GM21529 (cell line): ENCODE measurements around the gene RPS6KB2.
A peak's percentile ranks its signal among the peaks of the same experiment; 100 is the strongest.
"Not testable (repeated sequence)": the region's sequence is repeated elsewhere in the genome, so short reads cannot be mapped to it uniquely, and the experiment has no call there.

ENCODE experiments used
- ATAC-seq: cut with Tn5 transposase; IDR thresholded peaks from one replicate; pipeline ENCODE4 v1.9.1; 2021; ENCODE audit not compliant: unreplicated experiment

The RPS6KB2 gene

GRCh38 chr11:67427364-67427859 is 882 bp upstream of the RPS6KB2 start:
- not testable (repeated sequence) for ATAC-seq

- ATAC-seq = no peak
Observed at GRCh38 chr11:67429038-67429668, 859 bp downstream of the RPS6KB2 start.

GRCh38 chr11:67429722-67430121 is 1.4 kb downstream of the RPS6KB2 start:
- ATAC-seq = no peak

GRCh38 chr11:67431346-67432249 is 3.3 kb downstream of the RPS6KB2 start:
- no peak for ATAC-seq

DNA sequence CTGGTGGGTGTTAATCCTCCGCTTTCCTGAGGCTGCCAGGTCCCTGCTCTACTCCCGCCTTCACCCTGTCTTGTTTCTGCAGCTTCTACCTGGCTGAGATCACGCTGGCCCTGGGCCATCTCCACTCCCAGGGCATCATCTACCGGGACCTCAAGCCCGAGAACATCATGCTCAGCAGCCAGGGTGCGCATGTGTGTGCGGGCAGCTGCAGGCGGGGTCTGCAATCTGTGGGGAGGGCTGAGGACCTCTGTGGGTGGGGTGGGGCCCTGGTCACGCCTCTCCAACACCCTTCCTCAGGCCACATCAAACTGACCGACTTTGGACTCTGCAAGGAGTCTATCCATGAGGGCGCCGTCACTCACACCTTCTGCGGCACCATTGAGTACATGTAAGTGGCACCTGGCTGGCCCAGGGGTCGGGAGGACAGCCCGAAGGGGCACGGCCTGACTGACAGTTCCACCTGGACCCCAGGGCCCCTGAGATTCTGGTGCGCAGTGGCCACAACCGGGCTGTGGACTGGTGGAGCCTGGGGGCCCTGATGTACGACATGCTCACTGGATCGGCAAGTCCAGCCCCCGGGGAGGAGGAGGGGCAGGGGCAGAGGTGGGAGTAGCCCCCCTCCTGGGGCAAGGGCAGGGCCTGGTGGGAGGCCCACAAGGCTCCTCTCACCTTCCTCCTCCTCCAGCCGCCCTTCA is 4.5 kb downstream of the RPS6KB2 start:
- no peak for ATAC-seq

- no peak for ATAC-seq
Observed at GRCh38 chr11:67433536-67434394, 5.5 kb downstream of the RPS6KB2 start.

GRCh38 chr11:67434395-67434881 is 6.1 kb downstream of the RPS6KB2 start:
- ATAC-seq = no peak

- ATAC-seq = no peak
Observed at GRCh38 chr11:67435031-67435726, 6.9 kb downstream of the RPS6KB2 start.

DNA sequence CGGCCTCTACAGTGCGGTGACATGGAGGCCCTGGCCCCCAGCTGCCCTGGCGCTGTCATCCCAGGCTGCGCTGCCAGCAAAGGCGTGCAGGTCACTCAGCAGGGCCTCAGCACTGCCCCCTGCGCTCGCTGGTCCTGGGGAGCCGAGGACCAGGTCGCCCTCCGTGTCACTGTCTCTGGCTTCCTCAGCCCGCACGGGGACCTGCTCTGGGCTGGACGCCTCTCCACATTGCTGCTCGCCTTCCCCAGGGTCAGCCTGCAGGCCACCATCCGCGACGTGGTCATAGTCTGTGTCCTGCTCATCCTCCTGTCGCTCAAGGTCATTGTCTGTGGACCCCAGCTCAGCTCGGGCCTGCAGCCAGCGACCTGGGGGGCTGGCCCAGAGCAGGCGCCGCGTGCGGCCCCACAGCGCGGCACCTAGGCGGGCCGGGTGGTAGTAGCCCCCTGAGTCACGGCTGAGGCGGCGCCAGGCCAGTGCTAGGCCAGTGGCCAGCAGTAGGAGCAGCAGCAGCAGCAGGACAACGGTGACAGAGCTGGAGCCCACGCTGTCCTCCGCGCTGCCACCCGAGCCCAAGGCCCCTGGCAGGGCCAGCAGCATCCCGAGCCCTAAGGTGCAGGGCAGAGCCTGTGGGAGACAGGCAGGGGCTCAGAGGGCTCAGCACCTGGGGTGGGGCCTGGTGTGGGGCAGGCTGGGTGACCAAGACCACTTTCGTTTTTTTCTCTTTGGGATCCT is 7.6 kb downstream of the RPS6KB2 start:
- ATAC-seq = no peak

DNA sequence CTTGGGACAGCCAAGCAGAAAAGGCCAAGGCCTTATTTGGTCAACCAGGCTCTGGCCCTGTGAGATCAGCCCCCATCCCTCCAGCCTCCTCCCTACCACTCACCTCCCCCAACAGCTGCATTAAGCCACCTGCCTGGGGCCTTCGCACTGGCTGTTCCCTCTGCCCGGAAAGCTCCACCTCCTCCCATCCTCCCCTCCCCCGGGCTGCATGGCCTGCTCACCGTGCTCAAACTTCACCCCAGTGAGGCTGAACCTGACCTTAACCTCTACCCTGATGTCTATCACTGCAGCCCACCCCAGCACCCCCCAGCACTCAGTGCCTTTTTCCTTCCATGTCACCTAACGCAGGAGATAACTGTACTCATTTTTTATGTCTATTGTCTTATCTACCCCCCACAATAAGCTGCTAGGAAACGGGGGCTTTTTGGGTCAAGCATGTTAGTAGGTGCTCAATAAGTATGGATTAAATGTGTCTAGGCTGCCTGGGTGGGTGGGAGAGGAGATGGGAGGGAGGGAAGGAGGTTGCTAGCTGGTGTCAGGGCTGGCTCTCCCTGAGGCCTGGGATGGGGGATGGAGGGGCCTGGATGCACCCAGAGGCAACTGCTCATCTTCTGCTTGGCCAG is 8.3 kb downstream of the RPS6KB2 start:
- ATAC-seq = peak; percentile 34

GRCh38 chr11:67437082-67437808 is 9.0 kb downstream of the RPS6KB2 start, which contains the start of gene PTPRCAP:
Gene PTPRCAP (minus strand): TSS chr11:67437682. CDS start chr11:67437619, 63 bp downstream.
- ATAC-seq = peak; percentile 28

DNA sequence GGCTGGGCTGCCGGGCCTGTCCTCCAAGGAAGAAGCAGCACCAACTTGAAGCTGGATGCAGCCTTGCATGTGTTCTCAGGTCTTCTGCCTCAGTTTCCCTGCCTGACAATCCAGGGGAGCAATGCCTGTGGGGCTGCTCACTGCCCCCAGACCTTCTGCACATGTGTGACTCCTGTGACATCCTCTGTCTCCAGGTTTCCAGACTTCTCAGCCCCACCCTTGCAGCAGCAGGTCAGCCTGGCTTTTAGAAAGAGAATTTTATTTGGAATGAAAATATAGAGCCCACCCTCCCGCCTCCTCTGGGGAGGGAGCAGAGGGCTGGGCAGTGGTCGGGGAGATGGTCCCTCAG is 9.5 kb downstream of the RPS6KB2 start:
- no peak for ATAC-seq

- peak; percentile 27 for ATAC-seq
Observed at GRCh38 chr11:67438158-67438902, 10.0 kb downstream of the RPS6KB2 start.

- ATAC-seq = no peak
Observed at GRCh38 chr11:67439321-67440228, 11.3 kb downstream of the RPS6KB2 start.

GRCh38 chr11:67440229-67441097 is 12.2 kb downstream of the RPS6KB2 start:
- no peak for ATAC-seq
